GM21825 (cell line): Measurements from ENCODE around the gene ERICH6B.
"Not testable (repeated sequence)": the region's sequence is repeated elsewhere in the genome, so short reads cannot be mapped to it uniquely, and the experiment has no call there.

Experiments used
- ATAC-seq: cut with Tn5 transposase; IDR thresholded peaks from one replicate; pipeline ENCODE4 v1.9.1; 2021; ENCODE audit warnings: mild to moderate bottlenecking, moderate library complexity; ENCODE audit not compliant: unreplicated experiment

The ERICH6B gene

GRCh38 chr13:45615501-45616101 is at the start of gene ERICH6B:
Gene ERICH6B, minus strand, starts transcription at chr13:45615739. Its CDS starts 18,734 bp downstream, at chr13:45597005.
- no peak for ATAC-seq

- not testable (repeated sequence) for ATAC-seq
Measured at GRCh38 chr13:45662903-45663302, 47.4 kb upstream of the ERICH6B start.

- no peak for ATAC-seq
Measured at GRCh38 chr13:45662162-45662561, 46.6 kb upstream of the ERICH6B start.

- ATAC-seq = not testable (repeated sequence)
Measured at GRCh38 chr13:45660458-45660857, 44.9 kb upstream of the ERICH6B start.

- no peak for ATAC-seq
Measured at GRCh38 chr13:45659536-45659935, 44.0 kb upstream of the ERICH6B start.

GRCh38 chr13:45658586-45659235 is 43.2 kb upstream of the ERICH6B start:
- ATAC-seq = no peak

- ATAC-seq = no peak
Measured at GRCh38 chr13:45654633-45655349, 39.3 kb upstream of the ERICH6B start.

GRCh38 chr13:45645263-45645662 is 29.7 kb upstream of the ERICH6B start:
- not testable (repeated sequence) for ATAC-seq

GRCh38 chr13:45642159-45642558 is 26.6 kb upstream of the ERICH6B start:
- not testable (repeated sequence) for ATAC-seq

- not testable (repeated sequence) for ATAC-seq
Measured at GRCh38 chr13:45635291-45635690, 19.8 kb upstream of the ERICH6B start.

GRCh38 chr13:45630791-45631190 is 15.3 kb upstream of the ERICH6B start:
- no peak for ATAC-seq

GRCh38 chr13:45629940-45630339 is 14.4 kb upstream of the ERICH6B start:
- ATAC-seq = no peak

- no peak for ATAC-seq
Measured at GRCh38 chr13:45628094-45628493, 12.6 kb upstream of the ERICH6B start.

- ATAC-seq = no peak
Measured at GRCh38 chr13:45627656-45628055, 12.1 kb upstream of the ERICH6B start.

- no peak for ATAC-seq
Measured at GRCh38 chr13:45626731-45627374, 11.3 kb upstream of the ERICH6B start.

- ATAC-seq = no peak
Measured at GRCh38 chr13:45623516-45624090, 8.1 kb upstream of the ERICH6B start.

GRCh38 chr13:45621950-45622349 is 6.4 kb upstream of the ERICH6B start:
- ATAC-seq = no peak

GRCh38 chr13:45607931-45608330 is 7.6 kb downstream of the ERICH6B start:
- no peak for ATAC-seq

GRCh38 chr13:45604892-45605291 is 10.6 kb downstream of the ERICH6B start:
- ATAC-seq = no peak

- ATAC-seq = no peak
Measured at GRCh38 chr13:45603338-45603737, 12.2 kb downstream of the ERICH6B start.
